ENCODE measurements around the gene SLPI. TPM values are rescaled to one million over a fixed set of nuclear protein-coding genes. Genes with fewer than 3 reads are reported as not detected.

SLPI gene
- total and polyA plus RNA-seq, 2 of the 13 experiments (the other 11 are each of a cell fraction or from before 2014, with no cell fraction given): 0.13 TPM; not detected in 1

GRCh38 chr20:45268531-45268930 is 14.2 kb upstream of the SLPI start (continued):
- TF ChIP-seq, protein P1, sequence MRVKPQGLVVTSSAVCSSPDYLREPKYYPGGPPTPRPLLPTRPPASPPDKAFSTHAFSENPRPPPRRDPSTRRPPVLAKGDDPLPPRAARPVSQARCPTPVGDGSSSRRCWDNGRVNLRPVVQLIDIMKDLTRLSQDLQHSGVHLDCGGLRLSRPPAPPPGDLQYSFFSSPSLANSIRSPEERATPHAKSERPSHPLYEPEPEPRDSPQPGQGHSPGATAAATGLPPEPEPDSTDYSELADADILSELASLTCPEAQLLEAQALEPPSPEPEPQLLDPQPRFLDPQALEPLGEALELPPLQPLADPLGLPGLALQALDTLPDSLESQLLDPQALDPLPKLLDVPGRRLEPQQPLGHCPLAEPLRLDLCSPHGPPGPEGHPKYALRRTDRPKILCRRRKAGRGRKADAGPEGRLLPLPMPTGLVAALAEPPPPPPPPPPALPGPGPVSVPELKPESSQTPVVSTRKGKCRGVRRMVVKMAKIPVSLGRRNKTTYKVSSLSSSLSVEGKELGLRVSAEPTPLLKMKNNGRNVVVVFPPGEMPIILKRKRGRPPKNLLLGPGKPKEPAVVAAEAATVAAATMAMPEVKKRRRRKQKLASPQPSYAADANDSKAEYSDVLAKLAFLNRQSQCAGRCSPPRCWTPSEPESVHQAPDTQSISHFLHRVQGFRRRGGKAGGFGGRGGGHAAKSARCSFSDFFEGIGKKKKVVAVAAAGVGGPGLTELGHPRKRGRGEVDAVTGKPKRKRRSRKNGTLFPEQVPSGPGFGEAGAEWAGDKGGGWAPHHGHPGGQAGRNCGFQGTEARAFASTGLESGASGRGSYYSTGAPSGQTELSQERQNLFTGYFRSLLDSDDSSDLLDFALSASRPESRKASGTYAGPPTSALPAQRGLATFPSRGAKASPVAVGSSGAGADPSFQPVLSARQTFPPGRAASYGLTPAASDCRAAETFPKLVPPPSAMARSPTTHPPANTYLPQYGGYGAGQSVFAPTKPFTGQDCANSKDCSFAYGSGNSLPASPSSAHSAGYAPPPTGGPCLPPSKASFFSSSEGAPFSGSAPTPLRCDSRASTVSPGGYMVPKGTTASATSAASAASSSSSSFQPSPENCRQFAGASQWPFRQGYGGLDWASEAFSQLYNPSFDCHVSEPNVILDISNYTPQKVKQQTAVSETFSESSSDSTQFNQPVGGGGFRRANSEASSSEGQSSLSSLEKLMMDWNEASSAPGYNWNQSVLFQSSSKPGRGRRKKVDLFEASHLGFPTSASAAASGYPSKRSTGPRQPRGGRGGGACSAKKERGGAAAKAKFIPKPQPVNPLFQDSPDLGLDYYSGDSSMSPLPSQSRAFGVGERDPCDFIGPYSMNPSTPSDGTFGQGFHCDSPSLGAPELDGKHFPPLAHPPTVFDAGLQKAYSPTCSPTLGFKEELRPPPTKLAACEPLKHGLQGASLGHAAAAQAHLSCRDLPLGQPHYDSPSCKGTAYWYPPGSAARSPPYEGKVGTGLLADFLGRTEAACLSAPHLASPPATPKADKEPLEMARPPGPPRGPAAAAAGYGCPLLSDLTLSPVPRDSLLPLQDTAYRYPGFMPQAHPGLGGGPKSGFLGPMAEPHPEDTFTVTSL (CRISPR knock-in tag; IDR thresholded peaks at IDR 0.05; ENCODE audit: borderline replicate concordance): no peak
- TF ChIP-seq, protein P2, sequence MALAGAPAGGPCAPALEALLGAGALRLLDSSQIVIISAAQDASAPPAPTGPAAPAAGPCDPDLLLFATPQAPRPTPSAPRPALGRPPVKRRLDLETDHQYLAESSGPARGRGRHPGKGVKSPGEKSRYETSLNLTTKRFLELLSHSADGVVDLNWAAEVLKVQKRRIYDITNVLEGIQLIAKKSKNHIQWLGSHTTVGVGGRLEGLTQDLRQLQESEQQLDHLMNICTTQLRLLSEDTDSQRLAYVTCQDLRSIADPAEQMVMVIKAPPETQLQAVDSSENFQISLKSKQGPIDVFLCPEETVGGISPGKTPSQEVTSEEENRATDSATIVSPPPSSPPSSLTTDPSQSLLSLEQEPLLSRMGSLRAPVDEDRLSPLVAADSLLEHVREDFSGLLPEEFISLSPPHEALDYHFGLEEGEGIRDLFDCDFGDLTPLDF (CRISPR knock-in tag; IDR thresholded peaks at IDR 0.05): no peak
- no peak for TF ChIP-seq CC2D1A (CRISPR knock-in tag; IDR thresholded peaks at IDR 0.05)
- TF ChIP-seq ZBTB21 (CRISPR knock-in tag; IDR thresholded peaks at IDR 0.05): no peak
- TF ChIP-seq, protein P3, sequence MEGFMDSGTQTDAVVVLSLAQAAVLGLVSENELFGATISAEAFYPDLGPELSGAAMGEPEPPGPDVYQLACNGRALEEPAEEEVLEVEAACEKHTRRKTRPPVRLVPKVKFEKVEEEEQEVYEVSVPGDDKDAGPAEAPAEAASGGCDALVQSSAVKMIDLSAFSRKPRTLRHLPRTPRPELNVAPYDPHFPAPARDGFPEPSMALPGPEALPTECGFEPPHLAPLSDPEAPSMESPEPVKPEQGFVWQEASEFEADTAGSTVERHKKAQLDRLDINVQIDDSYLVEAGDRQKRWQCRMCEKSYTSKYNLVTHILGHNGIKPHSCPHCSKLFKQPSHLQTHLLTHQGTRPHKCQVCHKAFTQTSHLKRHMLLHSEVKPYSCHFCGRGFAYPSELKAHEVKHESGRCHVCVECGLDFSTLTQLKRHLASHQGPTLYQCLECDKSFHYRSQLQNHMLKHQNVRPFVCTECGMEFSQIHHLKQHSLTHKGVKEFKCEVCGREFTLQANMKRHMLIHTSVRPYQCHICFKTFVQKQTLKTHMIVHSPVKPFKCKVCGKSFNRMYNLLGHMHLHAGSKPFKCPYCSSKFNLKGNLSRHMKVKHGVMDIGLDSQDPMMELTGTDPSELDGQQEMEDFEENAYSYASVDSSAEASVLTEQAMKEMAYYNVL (CRISPR knock-in tag; IDR thresholded peaks at IDR 0.05; ENCODE audit: borderline replicate concordance): no peak
- TF ChIP-seq SMC3 (IDR thresholded peaks at IDR 0.05; ENCODE audit: low read length): no peak
